Measurements from ENCODE around the gene C4A.
"Not testable (repeated sequence)": the region's sequence is repeated elsewhere in the genome, so short reads cannot be mapped to it uniquely, and the experiment has no call there.

Gene C4A

DNA sequence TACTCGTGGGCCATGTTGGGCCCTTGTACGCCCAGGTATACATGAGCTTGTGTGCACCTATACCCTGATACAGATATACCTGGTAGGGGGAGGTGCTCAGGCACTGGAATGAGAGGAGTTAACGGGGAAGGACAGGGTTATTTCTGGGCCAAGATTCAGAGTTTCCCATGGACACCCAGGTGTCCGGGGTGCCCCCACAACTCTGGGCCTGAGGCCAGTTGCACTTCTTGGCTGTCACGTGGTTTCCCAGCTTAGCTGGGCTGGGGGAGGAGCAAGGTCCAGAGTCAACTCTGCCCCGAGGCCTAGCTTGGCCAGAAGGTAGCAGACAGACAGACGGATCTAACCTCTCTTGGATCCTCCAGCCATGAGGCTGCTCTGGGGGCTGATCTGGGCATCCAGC is at the start of gene C4A:
Gene C4A, plus strand, starts transcription at position 314 of the 400 bp plus-strand sequence. Its CDS starts 51 bp downstream, at position 365.
- not testable (repeated sequence) for DNase-seq

GRCh38 chr6:31932137-31932536 is 49.7 kb upstream of the C4A start:
- DNase-seq, result not testable (repeated sequence)

DNA sequence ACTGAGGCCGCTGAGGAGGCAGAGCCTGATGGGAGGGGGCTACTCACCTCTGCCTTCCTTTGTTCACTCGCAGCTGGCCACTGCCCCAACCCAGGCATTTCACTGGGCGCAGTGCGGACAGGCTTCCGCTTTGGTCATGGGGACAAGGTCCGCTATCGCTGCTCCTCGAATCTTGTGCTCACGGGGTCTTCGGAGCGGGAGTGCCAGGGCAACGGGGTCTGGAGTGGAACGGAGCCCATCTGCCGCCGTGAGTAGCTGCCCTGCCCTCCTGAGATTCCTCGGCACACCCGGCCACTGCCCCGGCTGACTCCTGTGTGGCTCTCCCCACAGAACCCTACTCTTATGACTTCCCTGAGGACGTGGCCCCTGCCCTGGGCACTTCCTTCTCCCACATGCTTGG is 48.3 kb upstream of the C4A start:
- DNase-seq, result no peak

GRCh38 chr6:31935021-31935420 is 46.8 kb upstream of the C4A start:
- no peak for DNase-seq

- no peak for DNase-seq
Measured at GRCh38 chr6:31935823-31936222, 46.0 kb upstream of the C4A start.

GRCh38 chr6:31940256-31940664 is 41.6 kb upstream of the C4A start:
- no peak for DNase-seq

GRCh38 chr6:31943742-31944141 is 38.1 kb upstream of the C4A start:
- no peak for DNase-seq

GRCh38 chr6:31945154-31945506 is 36.7 kb upstream of the C4A start:
- no peak for DNase-seq

DNA sequence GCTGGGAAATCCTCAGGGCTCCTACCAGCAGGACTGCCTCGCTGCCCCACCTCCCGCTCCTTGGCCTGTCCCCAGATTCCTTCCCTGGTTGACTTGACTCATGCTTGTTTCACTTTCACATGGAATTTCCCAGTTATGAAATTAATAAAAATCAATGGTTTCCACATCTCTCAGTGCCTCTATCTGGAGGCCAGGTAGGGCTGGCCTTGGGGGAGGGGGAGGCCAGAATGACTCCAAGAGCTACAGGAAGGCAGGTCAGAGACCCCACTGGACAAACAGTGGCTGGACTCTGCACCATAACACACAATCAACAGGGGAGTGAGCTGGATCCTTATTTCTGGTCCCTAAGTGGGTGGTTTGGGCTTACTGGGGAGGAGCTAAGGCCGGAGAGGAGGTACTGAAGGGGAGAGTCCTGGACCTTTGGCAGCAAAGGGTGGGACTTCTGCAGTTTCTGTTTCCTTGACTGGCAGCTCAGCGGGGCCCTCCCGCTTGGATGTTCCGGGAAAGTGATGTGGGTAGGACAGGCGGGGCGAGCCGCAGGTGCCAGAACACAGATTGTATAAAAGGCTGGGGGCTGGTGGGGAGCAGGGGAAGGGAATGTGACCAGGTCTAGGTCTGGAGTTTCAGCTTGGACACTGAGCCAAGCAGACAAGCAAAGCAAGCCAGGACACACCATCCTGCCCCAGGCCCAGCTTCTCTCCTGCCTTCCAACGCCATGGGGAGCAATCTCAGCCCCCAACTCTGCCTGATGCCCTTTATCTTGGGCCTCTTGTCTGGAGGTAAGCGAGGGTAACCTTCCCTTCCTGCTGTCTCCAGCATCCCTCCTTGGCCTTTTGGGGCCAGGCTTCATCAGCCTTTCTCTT is 36.1 kb upstream of the C4A start, which contains the start of gene CFB:
Gene CFB, plus strand, starts transcription at position 589 of the 863 bp plus-strand sequence. Its CDS starts 127 bp downstream, at position 716.
- DNase-seq, result no peak

- no peak for DNase-seq
Measured at GRCh38 chr6:31946370-31946885, 35.4 kb upstream of the C4A start.

DNA sequence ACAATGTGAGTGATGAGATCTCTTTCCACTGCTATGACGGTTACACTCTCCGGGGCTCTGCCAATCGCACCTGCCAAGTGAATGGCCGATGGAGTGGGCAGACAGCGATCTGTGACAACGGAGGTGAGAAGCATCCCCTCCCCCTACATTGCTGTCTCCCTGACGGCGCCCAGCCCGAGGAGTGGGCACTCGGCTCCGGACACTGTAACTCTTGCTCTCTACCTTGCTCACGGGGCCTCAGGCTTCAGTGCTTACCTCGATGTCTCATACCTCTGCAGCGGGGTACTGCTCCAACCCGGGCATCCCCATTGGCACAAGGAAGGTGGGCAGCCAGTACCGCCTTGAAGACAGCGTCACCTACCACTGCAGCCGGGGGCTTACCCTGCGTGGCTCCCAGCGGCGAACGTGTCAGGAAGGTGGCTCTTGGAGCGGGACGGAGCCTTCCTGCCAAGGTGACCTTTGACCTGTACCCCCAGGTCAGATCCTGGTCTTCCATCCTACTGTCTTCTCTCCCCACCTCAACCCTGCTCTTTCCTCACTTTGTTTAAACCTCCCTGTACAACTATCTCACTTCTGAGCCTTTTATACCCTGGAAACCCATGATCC is 34.7 kb upstream of the C4A start:
- no peak for DNase-seq

- DNase-seq, result no peak
Measured at GRCh38 chr6:31947864-31948263, 34.0 kb upstream of the C4A start.

DNA sequence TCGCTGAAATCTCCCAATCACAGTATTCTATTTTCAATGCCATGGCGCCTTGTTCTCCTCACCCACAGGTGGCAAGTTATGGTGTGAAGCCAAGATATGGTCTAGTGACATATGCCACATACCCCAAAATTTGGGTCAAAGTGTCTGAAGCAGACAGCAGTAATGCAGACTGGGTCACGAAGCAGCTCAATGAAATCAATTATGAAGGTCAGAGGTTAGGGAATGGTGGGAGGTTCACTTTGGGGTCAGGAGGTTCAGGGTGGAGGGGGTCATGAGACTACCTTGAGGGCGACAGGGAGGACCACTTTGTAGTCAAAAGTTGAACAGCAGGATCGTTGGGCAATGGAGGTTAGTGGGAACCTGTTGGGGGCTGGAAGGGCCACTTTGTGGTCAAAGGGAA is 33.6 kb upstream of the C4A start:
- no peak for DNase-seq

DNA sequence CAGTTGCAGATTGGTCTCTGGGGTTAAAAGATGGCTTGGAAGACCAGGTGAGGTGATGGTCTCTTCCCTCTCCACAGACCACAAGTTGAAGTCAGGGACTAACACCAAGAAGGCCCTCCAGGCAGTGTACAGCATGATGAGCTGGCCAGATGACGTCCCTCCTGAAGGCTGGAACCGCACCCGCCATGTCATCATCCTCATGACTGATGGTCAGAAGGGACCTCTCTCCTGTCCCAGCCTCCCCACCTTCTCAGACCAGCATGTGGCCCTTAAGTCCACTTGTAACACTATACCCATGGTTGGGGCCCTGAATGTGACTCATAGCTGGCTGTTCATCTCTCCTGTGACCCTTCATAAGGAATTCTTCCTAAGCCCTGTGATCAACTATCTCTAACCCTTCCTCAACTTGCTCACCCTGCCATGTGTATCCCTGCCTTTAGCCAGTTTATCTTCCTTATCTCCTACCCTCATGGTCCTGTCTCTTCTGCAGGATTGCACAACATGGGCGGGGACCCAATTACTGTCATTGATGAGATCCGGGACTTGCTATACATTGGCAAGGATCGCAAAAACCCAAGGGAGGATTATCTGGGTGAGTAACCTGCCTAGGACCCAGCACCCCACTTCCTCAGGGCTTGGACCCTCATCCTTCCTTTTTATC is 33.0 kb upstream of the C4A start:
- DNase-seq, result no peak

- no peak for DNase-seq
Measured at GRCh38 chr6:31949926-31950548, 31.8 kb upstream of the C4A start.

GRCh38 chr6:31952140-31952805 is 29.6 kb upstream of the C4A start:
- no peak for DNase-seq

- DNase-seq, result no peak
Measured at GRCh38 chr6:31952890-31953289, 29.0 kb upstream of the C4A start.

- DNase-seq, result no peak
Measured at GRCh38 chr6:31954511-31954910, 27.3 kb upstream of the C4A start.

DNA sequence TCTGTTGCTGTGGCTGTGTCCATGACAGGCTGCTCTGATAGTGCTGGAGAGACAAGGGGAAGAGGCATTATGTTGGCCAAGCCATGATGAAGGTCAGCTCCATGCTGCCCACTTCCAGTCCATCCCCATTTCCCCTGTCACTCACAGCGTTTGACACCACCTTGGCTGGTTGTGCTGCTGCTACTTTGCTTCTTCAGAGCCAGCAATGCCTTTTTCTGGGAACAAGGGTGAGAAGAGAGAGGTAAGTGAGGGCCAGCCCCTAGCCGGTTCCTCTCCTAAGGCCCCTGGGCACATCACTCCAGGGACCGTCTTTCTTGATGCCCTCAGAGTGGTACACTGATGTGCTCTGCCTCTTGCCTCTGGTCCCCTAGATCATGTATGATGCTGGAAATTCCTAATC is 25.1 kb upstream of the C4A start:
- DNase-seq, result no peak

DNA sequence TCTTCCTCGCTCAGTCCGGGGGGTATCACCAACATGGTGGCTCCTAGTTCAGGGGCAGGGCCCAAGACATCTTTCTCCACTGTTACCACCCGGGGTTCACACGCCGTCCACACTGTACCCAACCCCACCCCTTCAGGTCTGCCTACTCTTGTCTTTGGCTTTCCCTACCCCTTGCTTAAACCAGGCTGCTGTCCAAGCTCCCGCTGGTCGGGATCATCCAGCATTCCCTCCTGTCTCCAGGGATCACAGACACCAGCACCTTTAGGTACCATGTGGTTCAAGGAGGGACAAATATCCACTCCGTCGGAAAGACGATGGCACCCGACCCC is 23.5 kb upstream of the C4A start:
- no peak for DNase-seq

DNA sequence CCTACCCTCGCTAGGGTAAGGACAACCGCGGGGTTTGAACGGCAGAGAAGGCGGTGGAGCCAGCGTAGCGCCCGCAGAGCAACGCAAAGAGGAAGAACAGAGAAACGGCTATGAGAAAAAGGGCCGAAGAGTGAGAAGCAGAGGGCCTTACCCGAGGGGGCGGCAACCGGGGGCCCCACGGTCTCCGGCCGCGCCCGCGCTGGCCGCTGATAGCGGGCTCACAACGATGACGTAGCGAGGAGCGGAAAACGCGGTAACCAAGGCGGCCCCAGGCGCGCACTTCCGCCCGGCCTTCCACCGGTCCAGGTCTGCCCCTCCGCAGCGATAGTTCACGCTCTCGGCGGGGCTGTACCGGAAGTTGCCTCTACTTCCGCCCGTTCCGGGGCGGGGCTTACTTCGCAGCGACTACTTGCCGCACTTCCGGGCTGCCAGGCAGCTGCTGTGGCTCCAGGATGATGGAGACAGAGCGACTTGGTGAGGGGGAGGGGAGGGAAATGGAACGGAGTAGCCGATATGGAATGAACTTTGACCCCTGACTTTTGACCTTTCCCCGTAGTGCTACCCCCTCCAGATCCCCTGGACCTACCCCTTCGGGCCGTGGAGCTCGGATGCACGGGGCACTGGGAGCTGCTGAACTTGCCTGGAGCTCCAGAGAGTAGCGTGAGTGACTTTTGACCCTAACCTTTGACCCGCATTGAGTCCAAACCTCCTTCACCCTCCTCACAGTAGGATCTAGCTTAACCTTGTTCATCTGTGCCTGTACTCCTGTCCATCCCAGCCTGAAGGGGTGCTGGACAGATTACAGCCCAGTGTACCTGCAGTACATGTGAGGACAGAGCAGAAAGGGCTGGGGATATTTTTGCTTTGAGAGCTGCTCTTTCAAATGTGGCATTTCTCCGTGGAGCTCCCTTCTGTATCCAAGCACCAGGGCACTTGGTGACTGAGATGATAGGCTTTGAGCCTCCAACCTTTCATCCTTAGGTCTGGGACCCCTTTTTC is 22.8 kb upstream of the C4A start, which contains the start of the genes NELFE and SKIC2:
Gene NELFE, minus strand, starts transcription at position 231 of the 999 bp plus-strand sequence. CDS start 525 bp downstream, outside the sequence.
Gene SKIC2, plus strand, starts transcription at position 435 of the 999 bp plus-strand sequence. Its CDS starts 18 bp downstream, at position 453.
- DNase-seq, result peak; percentile 99

Measured in CD4-positive, alpha-beta T cell treated with Interleukin-15 for 1 hour (primary cell).